NCI-H128 (cell line): ENCODE data around the gene SAMHD1.
"Not testable (repeated sequence)": the region's sequence is repeated elsewhere in the genome, so short reads cannot be mapped to it uniquely, and the experiment has no call there.

ENCODE experiments used
- DNase-seq: peaks from one replicate; lab custom pipeline; 2025; ENCODE audit not compliant: unreplicated experiment; lab: John Stamatoyannopoulos, UW

SAMHD1 gene

DNA sequence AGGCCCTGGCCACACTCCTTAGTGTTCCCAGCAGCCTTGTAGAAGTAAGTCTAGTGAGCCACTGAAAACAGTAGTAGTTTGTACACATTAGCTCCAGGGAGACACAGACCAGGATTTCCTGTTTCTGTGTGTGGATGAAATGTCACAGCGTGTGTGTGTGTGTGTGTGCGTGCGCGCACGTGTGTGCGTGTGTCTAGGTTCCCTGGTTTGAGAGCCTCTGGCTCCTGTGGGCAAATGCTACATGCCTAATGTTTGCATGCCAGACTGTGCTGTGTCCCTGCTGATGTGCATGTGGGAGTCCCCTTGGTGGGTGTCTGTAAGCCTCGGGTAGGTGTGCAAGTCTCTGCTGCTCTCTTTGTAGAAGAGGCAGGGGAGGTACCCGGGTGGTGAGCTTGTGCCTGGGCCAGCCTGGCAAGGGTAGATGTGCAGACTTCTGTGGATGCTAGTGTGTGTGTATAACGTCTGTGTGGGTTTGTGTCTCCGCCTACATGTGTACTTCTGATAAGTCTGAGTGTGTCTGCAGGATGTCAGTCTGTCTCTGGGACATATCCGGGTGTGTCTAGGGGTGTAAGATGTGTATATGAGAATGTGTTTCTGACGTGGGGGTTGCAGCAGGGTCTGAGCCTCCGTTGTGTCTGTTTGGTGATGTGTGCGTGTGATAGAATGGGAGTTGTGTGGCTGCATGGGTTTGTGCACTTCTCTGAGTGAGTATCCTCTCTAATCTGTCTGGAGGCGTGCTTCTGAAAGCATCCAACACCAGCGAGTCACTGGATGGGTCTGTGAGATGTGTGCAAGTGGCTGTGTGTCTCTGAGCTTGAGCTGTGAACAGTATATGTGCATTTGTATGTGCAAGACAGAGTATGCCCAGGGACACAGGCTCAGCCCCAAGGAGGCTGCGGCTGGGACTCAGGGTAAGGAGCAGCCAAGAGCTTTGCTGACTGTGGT, 94.5 kb downstream of the SAMHD1 start:
- no peak for DNase-seq

DNA sequence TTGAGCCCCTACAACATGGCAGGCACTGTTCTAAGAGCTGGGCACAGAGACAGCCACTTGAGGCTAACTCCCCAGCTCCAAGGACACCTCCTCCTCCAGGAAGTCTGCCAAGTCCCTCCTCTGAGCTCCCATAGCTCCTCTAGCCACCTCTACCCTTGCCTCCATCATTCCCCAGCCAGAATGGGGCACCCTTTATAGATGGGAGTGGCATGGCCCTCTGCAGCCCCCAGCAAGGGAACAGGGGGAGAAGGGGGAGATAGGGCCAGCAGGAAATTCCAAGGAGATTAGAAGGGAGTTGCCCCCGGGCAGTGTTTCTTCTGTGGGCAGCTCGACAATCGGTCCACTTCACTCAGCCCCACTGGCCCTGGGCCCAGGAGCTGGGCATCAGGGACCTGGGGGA, 95.3 kb downstream of the SAMHD1 start:
- DNase-seq = no peak

DNA sequence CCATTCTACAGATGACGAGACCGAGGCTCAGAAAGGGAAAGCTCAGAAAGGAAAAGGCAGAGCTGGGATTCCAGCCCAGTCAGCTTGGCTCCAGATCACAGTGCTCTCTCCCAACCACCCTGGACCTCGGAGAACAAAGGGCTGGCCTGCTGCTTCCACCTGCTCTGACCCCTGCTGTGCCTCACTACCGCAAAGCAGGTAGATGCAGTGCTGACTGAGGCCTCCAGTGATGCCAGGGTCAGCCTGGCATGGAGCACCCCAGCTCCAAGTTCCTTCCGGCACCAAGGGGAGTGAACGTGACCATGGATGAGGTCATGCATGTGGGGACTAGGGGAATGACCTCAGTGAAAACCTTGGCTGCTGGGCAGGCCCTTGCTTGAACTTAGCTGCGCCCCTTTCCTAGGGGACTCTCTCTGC, 96.3 kb downstream of the SAMHD1 start:
- DNase-seq = no peak

DNA sequence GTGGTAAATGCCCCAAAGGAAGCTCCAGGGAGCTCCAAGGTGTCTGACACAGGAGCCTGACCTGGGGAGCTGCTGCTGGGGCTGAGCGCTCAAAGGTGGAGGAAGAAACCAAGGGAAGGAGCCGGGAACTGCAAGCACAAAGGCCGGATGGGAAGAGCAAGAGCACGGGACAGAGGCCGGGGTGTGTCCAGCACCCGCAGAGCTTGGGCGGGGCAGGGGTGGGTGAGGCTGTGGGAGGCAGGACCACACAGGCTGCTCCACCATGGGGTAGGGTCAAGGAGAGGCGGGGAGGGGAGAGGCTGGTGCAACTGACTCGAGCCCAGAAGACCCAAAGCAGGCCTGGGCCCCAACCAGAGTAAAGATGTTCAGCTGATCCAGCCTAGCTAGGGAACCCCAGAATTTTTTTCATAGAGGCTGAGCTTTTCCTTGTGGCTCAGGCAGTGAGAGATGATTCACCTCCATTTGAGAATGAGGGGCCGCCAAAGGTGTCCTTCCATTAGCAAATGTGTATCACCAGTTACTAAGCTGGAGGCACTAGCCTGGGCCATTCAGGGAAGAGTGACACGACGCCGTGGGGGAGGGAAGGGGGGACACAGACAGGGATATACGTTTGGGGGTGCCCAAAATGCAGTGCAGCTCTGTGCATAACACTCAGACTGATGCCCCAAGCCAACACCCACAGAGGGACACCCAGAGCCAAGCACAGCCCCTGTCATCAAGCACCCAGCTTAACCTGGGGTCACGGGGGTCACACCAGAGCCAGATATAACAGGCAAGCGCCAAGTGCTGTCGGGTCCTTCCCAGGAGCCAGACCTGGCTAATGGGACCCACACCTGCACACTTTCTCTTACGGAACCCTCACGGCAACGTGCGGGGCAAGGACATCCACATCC, 96.9 kb downstream of the SAMHD1 start:
- no peak for DNase-seq

DNA sequence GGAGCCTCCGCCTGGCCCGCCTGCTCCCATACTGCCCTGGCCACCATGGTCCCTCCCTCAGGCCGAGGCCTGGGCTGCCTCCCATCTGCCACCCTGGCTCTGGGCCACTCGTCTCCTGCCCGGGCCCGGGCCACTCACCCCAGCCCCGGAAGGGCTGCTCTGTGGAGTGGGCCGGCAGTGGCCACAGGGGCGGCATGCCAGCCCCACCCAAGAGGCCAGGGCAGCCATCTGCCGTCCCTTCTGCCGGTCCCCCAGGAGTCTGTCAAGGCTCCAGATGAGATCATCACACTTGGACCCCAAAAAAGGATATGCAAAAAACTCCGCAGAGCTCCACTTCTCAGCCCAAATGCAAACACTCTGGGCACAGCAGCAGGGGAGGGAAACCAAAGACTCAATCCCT, 99.3 kb downstream of the SAMHD1 start:
- DNase-seq = no peak

DNA sequence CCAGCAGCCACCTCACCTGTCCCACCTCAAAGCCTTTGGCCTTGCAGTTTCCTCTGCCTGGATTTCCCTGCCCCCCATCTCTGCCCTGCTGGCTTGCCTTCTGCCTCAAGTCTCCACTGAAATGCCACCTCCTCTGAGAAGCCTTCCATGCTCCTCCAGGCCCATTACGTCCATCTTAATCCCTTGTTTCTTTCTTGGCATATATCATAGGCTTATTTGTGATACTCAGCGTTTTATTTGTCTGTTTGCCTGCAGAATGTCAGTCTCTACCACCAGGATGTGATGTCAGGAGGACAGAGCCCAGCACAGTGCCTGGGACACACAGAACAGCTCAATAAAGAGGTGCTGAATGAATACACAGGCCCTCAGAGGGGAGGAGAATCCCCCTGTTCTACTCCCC, 100.0 kb downstream of the SAMHD1 start:
- DNase-seq = no peak

DNA sequence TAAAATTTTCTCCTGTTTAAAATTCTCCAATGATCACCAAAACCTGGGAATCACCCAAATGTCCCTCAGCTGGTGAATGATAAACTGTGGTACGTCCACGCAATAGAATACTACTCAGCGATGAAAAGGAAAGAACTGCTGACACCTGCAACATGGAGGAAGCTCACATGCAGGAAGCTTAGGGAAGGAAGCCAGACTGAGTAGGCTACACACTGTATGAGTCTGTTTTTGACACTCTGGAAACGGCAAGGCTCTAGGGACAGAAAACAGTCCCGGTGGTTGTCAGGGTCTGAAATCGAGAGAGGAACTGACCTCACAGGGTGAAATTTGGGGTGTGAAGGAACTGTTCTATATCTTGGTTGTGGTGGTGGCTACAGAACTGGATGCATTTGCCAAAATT, 100.7 kb downstream of the SAMHD1 start:
- no peak for DNase-seq

DNA sequence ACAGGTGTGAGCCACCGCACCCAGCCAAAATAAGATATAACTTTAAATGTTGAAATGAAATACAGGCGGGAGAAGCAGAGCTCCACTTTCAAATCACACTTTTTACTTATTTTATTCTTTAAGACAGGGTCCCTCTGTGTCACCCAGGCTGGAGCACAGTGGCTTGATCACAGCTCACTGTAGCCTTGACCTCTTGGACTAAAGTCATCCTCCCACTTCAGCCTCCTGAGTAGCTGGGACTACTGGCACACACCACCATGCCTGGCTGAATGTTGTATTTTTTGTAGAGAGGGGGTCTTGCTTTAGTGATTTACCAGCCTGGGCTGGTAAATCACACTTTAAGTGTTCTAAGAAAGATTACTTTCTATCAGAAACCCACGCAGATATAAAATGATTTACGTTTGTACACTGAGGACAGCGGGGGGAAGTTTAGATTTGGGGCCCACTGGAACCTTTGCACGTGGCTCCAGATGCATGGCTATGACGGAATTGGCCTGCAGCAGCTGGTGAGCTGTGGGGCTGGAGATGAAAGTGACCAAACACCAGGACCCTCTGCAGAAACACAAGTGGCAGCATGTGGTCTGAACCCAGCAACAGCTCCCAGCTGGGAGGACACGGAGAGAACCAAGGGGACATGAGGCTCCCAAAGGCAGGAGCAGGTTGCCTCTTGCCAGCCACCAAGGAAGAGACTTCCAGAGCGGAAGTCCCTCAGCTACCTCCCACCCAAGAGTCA, 102.0 kb downstream of the SAMHD1 start:
- no peak for DNase-seq

DNA sequence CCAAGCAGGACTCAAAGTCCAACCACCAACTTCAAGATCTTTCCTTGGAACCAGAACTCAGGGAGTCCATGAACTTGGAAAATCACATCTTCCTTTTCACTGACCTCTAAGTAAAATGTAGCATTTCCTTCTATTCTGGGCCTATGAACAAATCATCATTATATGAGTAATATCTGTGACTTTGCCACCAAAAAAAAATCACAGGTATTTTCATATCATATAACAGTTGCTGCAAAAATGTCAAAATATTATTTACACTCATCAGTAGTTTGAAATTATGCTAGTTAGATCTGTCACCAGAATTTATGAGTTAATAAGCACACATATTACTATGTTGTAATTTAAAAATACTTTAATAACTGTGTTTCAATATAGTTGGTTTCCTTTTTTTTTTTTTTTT, 102.8 kb downstream of the SAMHD1 start:
- DNase-seq = no peak

DNA sequence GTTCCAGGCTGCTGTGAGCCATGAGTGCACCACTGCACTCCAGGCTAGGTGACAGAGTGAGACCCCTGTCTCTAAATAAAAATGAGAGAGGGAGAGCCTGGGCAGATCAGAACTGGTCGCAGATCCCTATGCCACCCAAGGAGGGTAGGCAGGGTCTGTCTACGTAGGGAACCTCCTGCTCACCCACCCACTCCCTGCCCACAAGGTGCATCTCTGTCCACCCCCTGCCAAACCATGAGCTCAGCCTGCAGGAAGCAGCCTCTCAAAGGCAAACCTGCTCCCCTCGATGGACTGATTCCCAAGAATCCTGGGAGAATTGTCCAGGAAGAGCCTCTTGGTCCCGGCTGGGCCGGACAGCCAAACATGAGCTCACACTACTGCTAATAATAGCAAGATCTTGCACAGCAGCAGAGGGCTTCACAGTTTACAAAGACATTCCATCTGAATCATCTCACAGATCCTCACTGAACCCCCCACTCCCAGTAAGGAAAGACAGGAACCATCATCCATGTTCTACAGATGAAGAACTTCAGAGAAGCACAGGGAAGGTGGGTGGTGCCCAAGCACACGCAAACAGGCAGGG, 103.3 kb downstream of the SAMHD1 start:
- DNase-seq = no peak

DNA sequence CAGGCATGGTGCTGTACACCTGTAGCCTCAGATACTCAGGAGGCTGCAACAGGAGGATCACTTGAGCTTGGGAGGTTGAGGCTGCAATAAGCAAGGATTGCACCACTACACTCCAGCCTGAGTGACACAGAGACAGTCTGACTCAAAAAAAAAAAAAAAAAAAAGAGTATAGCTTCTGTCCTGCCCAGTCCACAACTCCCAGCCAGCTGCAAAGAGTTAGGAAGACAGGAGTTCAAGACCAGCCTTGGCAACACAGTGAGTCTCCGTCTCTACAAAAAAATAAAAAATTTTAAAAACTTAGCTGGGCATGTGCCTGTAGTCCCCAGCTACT, 103.8 kb downstream of the SAMHD1 start:
- no peak for DNase-seq

DNA sequence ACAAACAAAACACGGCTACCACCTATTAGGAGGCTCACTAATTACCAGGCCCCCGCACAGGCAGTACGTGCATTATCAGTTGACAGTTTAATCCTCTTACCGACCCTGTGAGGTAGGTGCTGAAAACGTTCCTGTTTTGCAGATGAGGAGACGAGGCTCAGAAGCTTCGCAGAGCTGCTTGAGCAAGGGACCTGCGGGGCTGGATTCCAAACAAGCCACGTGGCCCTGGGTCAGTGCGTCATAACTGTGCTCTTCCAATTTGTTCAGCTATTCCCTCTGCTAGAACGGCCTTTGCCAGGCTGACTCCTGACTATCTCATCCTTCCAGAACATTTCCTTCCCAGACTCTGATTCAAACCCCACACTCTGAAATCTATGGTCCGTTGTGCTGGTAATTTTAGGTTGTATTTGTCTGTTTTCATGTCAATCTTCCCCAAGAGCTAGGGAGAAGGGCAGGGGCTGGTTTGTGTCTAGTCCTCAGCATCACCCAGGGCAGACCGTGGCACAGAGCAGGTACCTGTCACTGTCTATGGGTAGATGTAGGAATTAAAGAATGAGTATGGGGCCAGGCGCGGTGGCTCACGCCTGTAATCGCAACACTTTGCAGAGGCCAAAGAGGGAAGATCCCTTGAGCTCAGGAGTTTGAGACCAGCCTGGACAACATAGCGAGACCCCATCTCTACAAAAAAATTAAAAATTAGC, 104.3 kb downstream of the SAMHD1 start:
- DNase-seq = no peak

DNA sequence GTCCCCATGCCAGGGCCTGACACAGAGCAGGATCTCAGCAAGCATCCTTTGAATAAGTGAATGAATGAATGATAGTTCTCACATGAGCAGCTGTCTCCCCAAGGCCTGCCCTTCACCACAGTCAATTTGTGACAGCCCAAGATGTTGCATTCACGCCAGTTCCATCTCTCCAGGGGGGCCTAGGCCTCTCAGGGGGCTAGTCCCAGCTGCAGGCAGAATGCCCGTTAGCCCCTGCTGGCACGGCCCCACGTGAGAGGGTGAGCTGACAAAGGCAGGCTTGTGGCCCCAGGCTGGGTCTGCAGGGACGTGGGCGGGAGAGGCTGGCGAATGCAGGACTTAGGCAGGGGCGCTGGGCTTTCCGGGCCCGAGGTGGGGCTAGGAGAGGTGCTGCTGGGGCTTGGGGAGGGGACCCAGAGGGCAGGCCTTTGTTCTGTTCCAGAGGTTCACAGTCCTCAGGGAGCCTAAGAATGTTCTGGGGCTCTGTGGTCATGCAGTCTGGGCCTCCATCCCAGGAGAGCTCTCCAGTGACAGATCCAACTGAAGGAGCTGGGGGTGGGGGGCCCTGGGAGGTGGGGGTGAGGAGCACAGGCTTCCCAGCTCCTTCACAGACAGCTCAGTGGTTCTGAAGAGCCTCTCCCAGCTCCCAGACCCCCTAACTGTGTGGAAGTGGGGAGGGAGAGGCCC, 106.1 kb downstream of the SAMHD1 start:
- no peak for DNase-seq

DNA sequence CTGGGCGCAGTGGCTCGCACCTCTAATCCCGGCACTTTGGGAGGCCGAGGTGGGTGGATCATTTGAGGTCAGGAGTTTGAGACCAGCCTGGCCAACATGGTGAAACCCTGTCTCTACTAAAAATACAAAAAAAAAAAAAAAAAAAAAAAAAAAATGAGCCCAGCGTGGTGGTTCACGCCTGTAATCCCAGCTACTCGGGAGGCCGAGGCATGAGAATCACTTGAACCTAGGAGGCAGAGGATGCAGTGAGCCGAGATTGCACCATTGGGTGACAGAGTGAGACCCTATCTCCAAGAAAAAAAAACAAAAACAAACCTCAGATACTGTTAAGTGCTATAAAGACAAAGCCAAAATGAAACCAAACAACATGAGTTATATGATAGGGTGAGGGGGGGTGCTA, 110.5 kb downstream of the SAMHD1 start:
- not testable (repeated sequence) for DNase-seq
